Osteoblast (primary cell): ENCODE results near the gene INSC. TPM values are rescaled to one million over a fixed set of nuclear protein-coding genes. Genes with fewer than 3 reads are reported as not detected.
A peak's percentile ranks its signal among the peaks of the same experiment; 100 is the strongest.

Experiments
- DNase-seq: peaks from one replicate; pipeline ENCODE4 v3.0.0; 2011; ENCODE audit warnings: low spot score, mixed read lengths; ENCODE audit not compliant: insufficient read length; ENCODE audit errors: missing footprints
- H2AFZ ChIP-seq: 2 replicates; pipeline ENCODE4 v1.6.0; 2011; ENCODE audit warnings: mild to moderate bottlenecking, low read length
- H3K27ac ChIP-seq: 2 replicates; pipeline ENCODE4 v1.5.1; 2011; ENCODE audit warnings: mild to moderate bottlenecking, low read depth, low read length, moderate library complexity
- H3K27me3 ChIP-seq: 2 replicates; pipeline ENCODE4 v1.6.0; 2012; ENCODE audit warnings: mild to moderate bottlenecking, control low read depth, inconsistent platforms, low read length, moderate library complexity; ENCODE audit not compliant: insufficient read depth
- H3K36me3 ChIP-seq: 2 replicates; pipeline ENCODE4 v1.5.1; 2011; ENCODE audit warnings: mild to moderate bottlenecking, low read length, control low read depth, moderate library complexity; ENCODE audit not compliant: insufficient read depth
- H3K4me1 ChIP-seq: 2 replicates; pipeline ENCODE4 v1.5.1; 2011; ENCODE audit warnings: mild to moderate bottlenecking, low read length, control low read depth, moderate library complexity; ENCODE audit not compliant: insufficient read depth
- H3K4me2 ChIP-seq: 2 replicates; pipeline ENCODE4 v1.6.0; 2011; ENCODE audit warnings: mild to moderate bottlenecking, low read length; ENCODE audit not compliant: insufficient read depth
- H3K4me3 ChIP-seq: fragments of 200-600 bp; sonication (generic); 3 replicates; pipeline ENCODE4 v1.5.1; 2012; ENCODE audit warnings: mild to moderate bottlenecking, low read length, inconsistent platforms; ENCODE audit not compliant: insufficient read depth
- H3K79me2 ChIP-seq: 2 replicates; pipeline ENCODE4 v1.6.0; 2012; ENCODE audit warnings: mild to moderate bottlenecking, low read length, control low read depth, inconsistent platforms; ENCODE audit not compliant: insufficient read depth
- H3K9me3 ChIP-seq: 2 replicates; pipeline ENCODE4 v1.5.1; 2011; ENCODE audit warnings: low read depth, low read length, control low read depth
- H4K20me1 ChIP-seq: 2 replicates; pipeline ENCODE4 v1.6.0; 2012; ENCODE audit warnings: mild to moderate bottlenecking, low read length, control low read depth; ENCODE audit not compliant: insufficient read depth
- total RNA-seq: library from RNA; depleted of rRNA; stranded (reverse); fragments of >200 nt; gene quantifications from 2 replicates; pipeline ENCODE4 v1.2.3, GENCODE V29; 2012
- TF ChIP-seq, protein P1 (sequence below): IDR thresholded peaks from 2 replicates; pipeline ENCODE4 v1.5.1; 2011; ENCODE audit warnings: mild to moderate bottlenecking, low read depth, low read length, moderate library complexity; ENCODE audit errors: extremely low read depth

INSC gene
- total RNA-seq, 1 donor: 0.72 TPM

DNA sequence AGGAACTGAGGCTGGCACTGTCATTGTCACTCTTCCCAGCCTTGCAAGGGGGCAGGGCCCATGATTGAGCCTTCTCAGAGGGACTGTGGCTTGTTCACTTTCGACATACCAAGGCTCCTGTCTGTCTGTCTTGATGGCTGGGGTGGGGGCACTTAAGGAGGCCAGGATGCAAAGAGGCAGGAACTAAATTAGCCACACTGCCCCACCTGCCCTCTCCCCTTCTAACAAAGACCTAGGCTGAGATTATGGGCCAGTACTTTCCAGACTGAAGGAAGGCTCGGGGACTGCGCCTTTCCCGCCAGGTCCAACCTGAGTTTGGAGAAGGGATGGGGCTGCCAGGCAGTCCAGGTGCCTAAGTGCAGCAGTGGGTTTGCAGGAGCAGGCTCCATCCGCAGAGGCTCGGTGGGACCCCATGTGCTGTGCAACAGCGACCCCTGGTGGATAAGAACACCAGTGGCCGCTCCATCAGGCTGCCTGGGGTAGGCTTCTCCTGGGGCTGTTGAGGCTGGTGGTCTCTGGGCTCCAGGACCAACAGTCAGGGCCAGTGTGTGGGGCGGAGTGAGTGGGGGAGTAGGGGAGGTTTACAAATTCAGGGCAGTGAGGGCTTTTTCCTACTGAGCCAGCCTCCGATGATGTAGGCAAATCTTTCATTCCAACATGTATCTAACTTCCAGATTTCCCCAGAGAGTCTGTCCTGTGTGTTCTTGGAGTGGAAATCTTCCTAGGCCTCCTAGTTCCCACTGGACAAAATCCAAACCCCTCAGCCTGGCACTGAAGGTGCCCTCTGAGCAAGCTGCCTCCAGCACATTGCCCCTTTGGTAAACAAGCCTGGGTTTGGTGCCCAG, 93.9 kb downstream of the INSC start:
- no peak overlapping the region for H2AFZ ChIP-seq
- H3K4me3 ChIP-seq: no peak overlapping the region

DNA sequence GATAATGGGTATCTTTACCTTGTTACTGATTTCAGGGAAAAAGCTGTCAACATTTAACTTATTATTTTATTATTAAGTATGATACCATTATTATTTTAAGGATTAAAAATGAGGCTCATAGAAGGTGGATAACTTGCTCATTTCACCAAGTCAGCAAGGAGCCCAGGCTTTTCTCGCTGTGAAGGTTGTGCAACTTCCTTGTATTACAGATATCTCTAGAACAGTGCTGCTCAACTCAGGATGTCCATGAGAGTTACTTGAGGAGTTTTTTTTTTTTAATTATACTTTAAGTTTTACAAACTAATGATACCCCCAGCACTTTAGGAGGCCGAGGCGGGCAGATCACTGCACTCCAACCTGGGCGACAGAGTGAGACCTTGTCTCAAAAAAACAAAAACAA, 98.2 kb downstream of the INSC start:
- DNase-seq: no peak
- no peak overlapping the region for H3K4me2 ChIP-seq
- no peaks in the 10 kb centered on the region for H3K4me1 ChIP-seq
- H3K9me3 ChIP-seq: no peaks in the 10 kb centered on the region
- H3K36me3 ChIP-seq: no peaks in the 10 kb centered on the region
- no peaks in the 10 kb centered on the region for H3K79me2 ChIP-seq
- H2AFZ ChIP-seq: no peak overlapping the region
- TF ChIP-seq, protein P1, sequence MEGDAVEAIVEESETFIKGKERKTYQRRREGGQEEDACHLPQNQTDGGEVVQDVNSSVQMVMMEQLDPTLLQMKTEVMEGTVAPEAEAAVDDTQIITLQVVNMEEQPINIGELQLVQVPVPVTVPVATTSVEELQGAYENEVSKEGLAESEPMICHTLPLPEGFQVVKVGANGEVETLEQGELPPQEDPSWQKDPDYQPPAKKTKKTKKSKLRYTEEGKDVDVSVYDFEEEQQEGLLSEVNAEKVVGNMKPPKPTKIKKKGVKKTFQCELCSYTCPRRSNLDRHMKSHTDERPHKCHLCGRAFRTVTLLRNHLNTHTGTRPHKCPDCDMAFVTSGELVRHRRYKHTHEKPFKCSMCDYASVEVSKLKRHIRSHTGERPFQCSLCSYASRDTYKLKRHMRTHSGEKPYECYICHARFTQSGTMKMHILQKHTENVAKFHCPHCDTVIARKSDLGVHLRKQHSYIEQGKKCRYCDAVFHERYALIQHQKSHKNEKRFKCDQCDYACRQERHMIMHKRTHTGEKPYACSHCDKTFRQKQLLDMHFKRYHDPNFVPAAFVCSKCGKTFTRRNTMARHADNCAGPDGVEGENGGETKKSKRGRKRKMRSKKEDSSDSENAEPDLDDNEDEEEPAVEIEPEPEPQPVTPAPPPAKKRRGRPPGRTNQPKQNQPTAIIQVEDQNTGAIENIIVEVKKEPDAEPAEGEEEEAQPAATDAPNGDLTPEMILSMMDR: no peak
- H3K4me3 ChIP-seq: no peak overlapping the region
- no peak overlapping the region for H3K27ac ChIP-seq
- no peaks in the 10 kb centered on the region for H4K20me1 ChIP-seq
- no peaks in the 10 kb centered on the region for H3K27me3 ChIP-seq

More for the DNA sequence above, 93.9 kb downstream of the INSC start:
- no peaks in the 10 kb centered on the region for H3K79me2 ChIP-seq
- H4K20me1 ChIP-seq: no peaks in the 10 kb centered on the region
- H3K36me3 ChIP-seq: no peaks in the 10 kb centered on the region
- DNase-seq: peak; percentile 92
- no peak overlapping the region for H3K27ac ChIP-seq
- TF ChIP-seq, protein P1: peak; percentile 87
- no peaks in the 10 kb centered on the region for H3K27me3 ChIP-seq
- no peak overlapping the region for H3K4me2 ChIP-seq
- no peaks in the 10 kb centered on the region for H3K4me1 ChIP-seq
- H3K9me3 ChIP-seq: no peaks in the 10 kb centered on the region

DNA sequence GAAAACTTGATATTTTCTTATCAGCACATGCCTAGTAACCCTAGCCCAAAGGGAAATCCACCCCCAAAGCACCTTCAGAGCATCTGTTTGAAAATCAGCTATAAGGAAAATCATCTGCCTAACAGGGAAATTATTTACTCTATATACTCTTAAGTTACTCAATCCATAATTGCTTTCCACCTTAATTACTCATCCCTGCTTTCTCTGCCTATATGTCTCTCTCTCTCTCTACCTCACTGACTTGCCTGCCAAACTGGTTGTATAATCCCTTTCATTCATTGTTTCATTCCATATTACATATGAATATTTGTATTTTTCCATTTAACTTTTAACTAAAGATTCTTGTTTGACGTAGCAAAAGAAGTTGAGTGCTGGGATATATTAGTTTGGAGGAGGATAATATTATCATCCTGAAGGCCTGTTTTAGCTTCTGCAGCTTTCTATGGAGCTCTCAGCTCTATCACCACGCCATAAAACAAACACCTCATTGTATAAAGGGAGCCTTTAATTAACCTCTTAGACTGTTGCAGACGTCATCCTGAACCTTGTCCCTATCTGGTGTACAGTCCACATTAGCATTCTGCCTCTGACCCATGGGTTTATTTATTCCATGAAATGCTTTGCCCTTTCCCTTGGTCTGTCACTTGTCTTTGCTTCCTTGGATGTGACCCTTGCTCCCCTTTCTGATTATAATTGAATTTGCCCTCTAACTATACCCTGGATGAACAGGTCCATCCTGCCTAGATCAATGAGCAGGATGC, 98.9 kb downstream of the INSC start:
- no peak overlapping the region for H2AFZ ChIP-seq
- H3K27me3 ChIP-seq: no peaks in the 10 kb centered on the region
- TF ChIP-seq, protein P1: no peak
- no peak for DNase-seq
- no peak overlapping the region for H3K4me2 ChIP-seq
- no peak overlapping the region for H3K27ac ChIP-seq
- H3K79me2 ChIP-seq: no peaks in the 10 kb centered on the region
- no peaks in the 10 kb centered on the region for H3K4me1 ChIP-seq
- H3K4me3 ChIP-seq: no peak overlapping the region
- H3K9me3 ChIP-seq: no peaks in the 10 kb centered on the region
- H3K36me3 ChIP-seq: no peaks in the 10 kb centered on the region
- no peaks in the 10 kb centered on the region for H4K20me1 ChIP-seq

DNA sequence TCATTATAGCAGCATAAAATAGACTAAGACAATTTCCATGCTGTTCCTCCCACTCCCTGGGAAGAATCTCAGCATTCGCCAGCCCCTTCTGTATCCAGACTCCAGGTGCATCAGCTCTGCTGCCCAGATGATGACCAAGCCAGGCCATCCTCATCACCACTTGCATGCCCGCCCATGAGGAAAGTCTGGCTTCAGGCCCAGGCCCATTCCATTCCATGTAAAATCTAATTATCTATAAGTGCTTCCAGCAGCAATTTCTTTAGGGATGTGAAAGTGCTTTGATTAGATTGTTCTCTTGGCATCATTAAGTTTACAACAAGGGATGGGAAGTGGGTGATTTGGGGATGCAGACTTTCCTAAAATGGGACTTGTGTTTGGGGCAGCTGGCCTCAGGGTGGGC, 100.3 kb downstream of the INSC start:
- DNase-seq: no peak
- Histone ChIP-seq H3K4me2 (no peak overlapping the region), H2AFZ (no peak overlapping the region), H3K9me3 (no peaks in the 10 kb centered on the region), H3K27me3 (no peaks in the 10 kb centered on the region), H3K79me2 (no peaks in the 10 kb centered on the region), H4K20me1 (no peaks in the 10 kb centered on the region), H3K4me1 (no peaks in the 10 kb centered on the region), H3K36me3 (no peaks in the 10 kb centered on the region), H3K4me3 (no peak overlapping the region), H3K27ac (no peak overlapping the region)
- TF ChIP-seq, protein P1: no peak
